GM21526 (cell line): ENCODE results near the gene SMYD3.

ENCODE experiments used
- ATAC-seq: cut with Tn5 transposase; IDR thresholded peaks from one replicate; pipeline ENCODE4 v1.9.1; 2021; ENCODE audit warnings: moderate library complexity; ENCODE audit not compliant: unreplicated experiment, low FRiP score

Gene SMYD3

GRCh38 chr1:246476771-246477170, 30.3 kb downstream of the SMYD3 start:
- no peak for ATAC-seq

GRCh38 chr1:246471688-246472087, 35.4 kb downstream of the SMYD3 start:
- no peak for ATAC-seq

DNA sequence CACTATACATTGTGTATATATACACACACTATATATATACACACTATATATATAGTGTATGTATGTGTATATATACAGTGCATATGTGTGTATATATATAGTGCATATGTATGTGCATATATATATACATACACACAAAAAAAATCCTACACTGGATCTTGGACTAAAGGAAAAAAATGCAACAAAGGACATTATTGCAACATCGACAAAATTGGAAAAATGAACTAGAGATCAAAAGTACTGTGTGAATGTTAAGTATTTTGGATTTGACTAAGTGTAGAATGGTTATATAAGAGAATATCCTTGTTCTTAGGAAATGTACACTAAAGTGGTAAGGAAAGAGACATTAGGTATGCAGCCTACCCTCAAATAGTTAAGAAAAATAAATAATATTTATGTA, 36.5 kb downstream of the SMYD3 start:
- ATAC-seq = no peak

GRCh38 chr1:246462986-246463385, 44.1 kb downstream of the SMYD3 start:
- ATAC-seq = no peak

DNA sequence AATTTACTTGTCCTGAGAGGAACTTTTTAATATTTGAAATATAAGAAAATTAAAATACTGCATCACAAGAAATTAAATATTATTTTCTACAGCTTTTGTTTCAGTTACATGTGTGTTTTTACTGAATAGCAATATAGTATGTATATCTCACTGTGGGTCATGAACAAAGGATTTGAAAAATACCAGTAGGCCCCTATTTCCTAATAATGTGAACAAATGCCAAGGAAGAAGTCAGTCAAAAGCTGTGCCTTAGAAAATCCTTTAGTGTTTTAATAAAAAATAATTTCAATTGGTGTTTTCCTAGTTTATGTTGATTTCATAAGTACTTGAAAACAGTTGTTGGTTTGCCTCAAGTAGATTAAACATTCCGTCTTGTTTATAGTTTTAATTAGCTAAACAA, 46.7 kb downstream of the SMYD3 start:
- ATAC-seq = no peak

GRCh38 chr1:246459221-246459620, 47.9 kb downstream of the SMYD3 start:
- ATAC-seq = no peak

GRCh38 chr1:246455476-246455875, 51.6 kb downstream of the SMYD3 start:
- ATAC-seq = no peak

DNA sequence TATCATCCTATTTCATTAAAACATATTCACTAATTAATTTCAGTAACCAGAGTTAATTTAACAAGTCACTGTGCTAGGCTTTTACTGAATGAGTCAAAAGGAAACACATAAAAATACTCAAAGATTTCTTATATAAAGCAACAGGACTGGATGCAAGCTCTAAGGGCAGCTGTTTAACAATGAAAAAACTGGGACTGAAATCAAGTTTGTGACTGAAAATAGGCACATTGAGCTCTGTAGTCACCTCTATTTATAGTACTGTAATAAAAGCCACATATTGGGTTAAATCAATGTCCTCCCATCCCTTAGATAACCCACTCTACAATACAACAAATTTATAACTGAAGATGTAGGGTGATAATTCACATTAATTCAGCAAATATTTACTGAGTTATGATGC, 52.4 kb downstream of the SMYD3 start:
- ATAC-seq = no peak

- no peak for ATAC-seq
Measured at GRCh38 chr1:246450611-246451251, 56.3 kb downstream of the SMYD3 start.

GRCh38 chr1:246448373-246448772, 58.7 kb downstream of the SMYD3 start:
- no peak for ATAC-seq

GRCh38 chr1:246447501-246447900, 59.6 kb downstream of the SMYD3 start:
- ATAC-seq = no peak

- ATAC-seq = no peak
Measured at GRCh38 chr1:246445503-246445902, 61.6 kb downstream of the SMYD3 start.

DNA sequence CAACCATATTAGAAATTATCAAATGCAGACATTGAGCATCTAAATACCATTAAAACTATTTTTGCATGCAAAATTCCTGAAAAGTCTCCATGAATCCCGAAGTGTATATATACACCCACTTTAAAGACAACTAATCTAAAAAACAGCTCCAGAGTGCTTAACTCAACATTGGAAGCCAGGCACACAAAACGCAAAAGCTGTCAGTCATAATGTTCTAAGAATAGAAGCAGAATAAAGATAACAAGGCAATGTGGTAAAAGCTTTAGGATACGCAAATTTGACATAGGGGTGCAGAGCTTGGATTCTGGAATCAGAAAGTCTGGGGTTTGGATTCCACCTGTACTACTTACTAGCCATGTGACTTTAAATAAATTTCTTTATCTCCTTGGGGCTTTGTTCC, 62.5 kb downstream of the SMYD3 start:
- ATAC-seq = no peak

DNA sequence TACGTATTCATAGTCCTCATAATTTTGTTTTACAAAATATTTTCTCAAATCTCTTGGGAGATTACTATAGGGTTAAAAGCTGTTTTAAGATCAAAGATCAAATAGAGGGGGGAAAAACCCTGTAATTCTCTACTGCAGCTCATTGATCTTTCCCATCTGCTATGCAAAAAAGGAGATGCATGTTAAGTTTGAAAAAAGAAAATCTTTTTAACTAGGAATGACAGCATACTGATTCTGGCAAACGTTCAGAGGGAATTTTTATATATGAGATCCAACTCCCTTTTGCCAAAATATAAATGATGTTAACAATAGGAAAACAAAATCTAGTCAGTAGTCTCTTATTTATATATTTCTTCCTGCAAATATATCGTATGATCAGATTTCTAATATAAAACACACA, 69.1 kb downstream of the SMYD3 start:
- no peak for ATAC-seq

DNA sequence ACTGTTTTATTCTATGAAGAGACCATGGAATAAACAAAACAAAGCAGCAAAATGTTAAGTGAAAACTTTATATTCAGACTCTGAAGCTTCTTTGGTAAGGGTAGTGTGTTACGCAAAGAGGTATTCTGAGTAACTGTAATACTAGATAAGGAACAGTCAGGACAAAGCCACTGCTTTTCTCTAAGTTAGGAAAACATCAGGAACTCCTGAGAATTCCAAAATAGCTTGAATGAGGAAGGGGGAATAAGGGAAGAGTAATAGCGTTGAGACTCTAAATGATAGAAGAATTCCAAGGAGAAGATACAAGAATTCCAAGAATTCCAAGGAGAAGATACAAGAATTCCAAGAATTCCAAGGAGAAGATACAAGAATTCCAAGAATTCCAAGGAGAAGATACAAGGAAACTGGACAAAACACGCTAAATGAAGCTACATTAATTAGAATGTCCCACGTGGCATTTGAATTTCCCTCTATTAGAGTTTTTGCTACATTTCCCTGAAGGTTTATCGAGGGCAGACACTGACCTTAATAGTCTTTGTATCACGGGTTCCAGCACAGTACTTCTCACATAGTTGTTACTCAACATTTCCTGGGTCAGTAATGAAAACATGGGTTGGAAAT, 71.5 kb downstream of the SMYD3 start:
- ATAC-seq = no peak

- ATAC-seq = no peak
Measured at GRCh38 chr1:246434335-246434734, 72.7 kb downstream of the SMYD3 start.

GRCh38 chr1:246428542-246429308, 78.4 kb downstream of the SMYD3 start:
- no peak for ATAC-seq

GRCh38 chr1:246427611-246428010, 79.5 kb downstream of the SMYD3 start:
- no peak for ATAC-seq

DNA sequence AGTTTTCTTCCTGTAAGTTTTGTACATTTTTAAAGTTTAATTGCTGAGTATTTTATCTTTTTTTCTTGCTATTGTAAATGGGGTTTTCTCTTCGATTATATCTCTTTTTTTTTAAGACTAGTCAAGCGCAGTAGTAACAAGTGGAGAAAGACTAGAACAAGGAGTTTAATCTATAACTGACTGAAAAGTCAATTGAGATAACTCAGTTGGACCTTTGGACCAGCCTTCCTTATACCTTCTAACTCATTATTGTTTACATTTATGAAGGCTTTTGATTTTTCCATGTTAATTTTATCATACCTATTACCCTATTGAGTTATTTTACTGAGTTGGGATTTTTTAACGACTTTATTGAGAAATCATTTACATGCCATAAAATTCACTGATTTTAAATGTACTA, 81.2 kb downstream of the SMYD3 start:
- no peak for ATAC-seq

DNA sequence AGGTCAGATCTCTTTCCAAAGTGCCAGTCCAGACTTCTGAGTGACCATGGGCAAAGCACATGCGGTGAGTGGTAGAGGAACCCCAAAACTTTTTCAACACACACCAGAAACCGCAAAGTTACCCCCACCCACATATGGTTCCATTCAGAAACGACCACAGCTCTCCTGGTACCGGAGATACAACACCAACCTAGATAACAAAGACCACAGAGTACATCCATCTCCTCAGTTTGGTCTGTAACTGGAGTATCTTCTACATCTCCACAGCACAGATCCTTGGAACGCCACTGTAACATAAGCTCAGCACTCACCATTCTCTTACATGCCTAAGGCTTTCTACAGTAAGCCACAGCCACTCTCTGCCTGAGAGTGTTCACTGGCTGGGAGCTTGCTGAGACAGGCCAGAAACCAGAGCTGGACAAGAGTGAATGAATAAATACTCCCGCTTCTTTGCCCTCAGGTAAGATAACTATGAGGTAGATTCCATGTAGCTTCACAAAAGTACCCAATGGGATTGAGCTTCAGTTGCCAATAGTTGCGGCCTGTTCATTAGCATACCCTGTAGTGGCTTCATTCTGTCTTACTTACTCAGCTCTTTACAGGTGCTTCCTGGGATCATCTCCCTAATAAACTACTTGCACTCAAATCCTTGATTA, 81.8 kb downstream of the SMYD3 start:
- no peak for ATAC-seq

- no peak for ATAC-seq
Measured at GRCh38 chr1:246420300-246420699, 86.8 kb downstream of the SMYD3 start.
